Measurements from ENCODE around the gene DQX1. TPM values are rescaled to one million over a fixed set of nuclear protein-coding genes. Genes with fewer than 3 reads are reported as not detected.
A peak's percentile ranks its signal among the peaks of the same experiment; 100 is the strongest.

Gene DQX1
- total and polyA plus RNA-seq, 9 of the 15 experiments (the other 6 are each of a cell fraction or from before 2014, with no cell fraction given), result 0.04 to 0.38 (median 0.18) TPM; not detected in 1

- no peak for TF ChIP-seq ESRRB (CRISPR knock-in tag; IDR thresholded peaks at IDR 0.05; ENCODE audit: borderline replicate concordance)
- no peak for TF ChIP-seq ZNF277 (CRISPR knock-in tag; IDR thresholded peaks at IDR 0.05; ENCODE audit: borderline replicate concordance)
- no peak for TF ChIP-seq IRF9 (tag; IDR thresholded peaks at IDR 0.05)
- TF ChIP-seq KDM4B (IDR thresholded peaks at IDR 0.05; ENCODE audit: borderline replicate concordance in 2 of 2, low read depth in 1 of 2), result 0 out of 4 replicates have a peak, but pooled peaks of 1 of the 2 experiments have one; percentile 42
- peak; percentile 50 for TF ChIP-seq CBFA2T2 (conservative IDR thresholded peaks at IDR 0.05)
- TF ChIP-seq ZEB2 (IDR thresholded peaks at IDR 0.05), result no peak
- TF ChIP-seq SREBF2 (CRISPR knock-in tag; IDR thresholded peaks at IDR 0.05), result no peak
- no peak for TF ChIP-seq ZBTB1 (CRISPR knock-in tag; IDR thresholded peaks at IDR 0.05; ENCODE audit: borderline replicate concordance, low read depth)
- TF ChIP-seq, protein P1, sequence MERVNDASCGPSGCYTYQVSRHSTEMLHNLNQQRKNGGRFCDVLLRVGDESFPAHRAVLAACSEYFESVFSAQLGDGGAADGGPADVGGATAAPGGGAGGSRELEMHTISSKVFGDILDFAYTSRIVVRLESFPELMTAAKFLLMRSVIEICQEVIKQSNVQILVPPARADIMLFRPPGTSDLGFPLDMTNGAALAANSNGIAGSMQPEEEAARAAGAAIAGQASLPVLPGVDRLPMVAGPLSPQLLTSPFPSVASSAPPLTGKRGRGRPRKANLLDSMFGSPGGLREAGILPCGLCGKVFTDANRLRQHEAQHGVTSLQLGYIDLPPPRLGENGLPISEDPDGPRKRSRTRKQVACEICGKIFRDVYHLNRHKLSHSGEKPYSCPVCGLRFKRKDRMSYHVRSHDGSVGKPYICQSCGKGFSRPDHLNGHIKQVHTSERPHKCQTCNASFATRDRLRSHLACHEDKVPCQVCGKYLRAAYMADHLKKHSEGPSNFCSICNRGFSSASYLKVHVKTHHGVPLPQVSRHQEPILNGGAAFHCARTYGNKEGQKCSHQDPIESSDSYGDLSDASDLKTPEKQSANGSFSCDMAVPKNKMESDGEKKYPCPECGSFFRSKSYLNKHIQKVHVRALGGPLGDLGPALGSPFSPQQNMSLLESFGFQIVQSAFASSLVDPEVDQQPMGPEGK (CRISPR knock-in tag; IDR thresholded peaks at IDR 0.05; ENCODE audit: borderline replicate concordance), result no peak
- TF ChIP-seq CCNT2 (IDR thresholded peaks at IDR 0.05; ENCODE audit: borderline replicate concordance, extremely low read depth, insufficient read length, low read depth, low read length), result no peak
- TF ChIP-seq HNRNPUL1 (IDR thresholded peaks at IDR 0.05; ENCODE audit: low read length), result no peak
- no peak for TF ChIP-seq ZNF140 (CRISPR knock-in tag; IDR thresholded peaks at IDR 0.05)
- no peak for TF ChIP-seq TBP (optimal IDR thresholded peaks at IDR 0.05; ENCODE audit: low read depth, low read length)
- no peak for TF ChIP-seq ZMIZ1 (IDR thresholded peaks at IDR 0.05; ENCODE audit: low read depth in 2 of 2, low read length in 2 of 2)
- TF ChIP-seq TEAD4 (IDR thresholded peaks at IDR 0.05; ENCODE audit: low read length), result peak; percentile 41; the same call in 1 of the 2 replicates
- TF ChIP-seq TEAD4 (CRISPR knock-in tag; IDR thresholded peaks at IDR 0.05; ENCODE audit: borderline replicate concordance), result no peak
- no peak for TF ChIP-seq SRF (CRISPR knock-in tag; IDR thresholded peaks at IDR 0.05)
Measured at GRCh38 chr2:74502147-74502719, 23.8 kb downstream of the DQX1 start (continued).

Data from K562 (cell line).